Measurements from ENCODE around the gene TSPAN9.

TSPAN9 gene

DNA sequence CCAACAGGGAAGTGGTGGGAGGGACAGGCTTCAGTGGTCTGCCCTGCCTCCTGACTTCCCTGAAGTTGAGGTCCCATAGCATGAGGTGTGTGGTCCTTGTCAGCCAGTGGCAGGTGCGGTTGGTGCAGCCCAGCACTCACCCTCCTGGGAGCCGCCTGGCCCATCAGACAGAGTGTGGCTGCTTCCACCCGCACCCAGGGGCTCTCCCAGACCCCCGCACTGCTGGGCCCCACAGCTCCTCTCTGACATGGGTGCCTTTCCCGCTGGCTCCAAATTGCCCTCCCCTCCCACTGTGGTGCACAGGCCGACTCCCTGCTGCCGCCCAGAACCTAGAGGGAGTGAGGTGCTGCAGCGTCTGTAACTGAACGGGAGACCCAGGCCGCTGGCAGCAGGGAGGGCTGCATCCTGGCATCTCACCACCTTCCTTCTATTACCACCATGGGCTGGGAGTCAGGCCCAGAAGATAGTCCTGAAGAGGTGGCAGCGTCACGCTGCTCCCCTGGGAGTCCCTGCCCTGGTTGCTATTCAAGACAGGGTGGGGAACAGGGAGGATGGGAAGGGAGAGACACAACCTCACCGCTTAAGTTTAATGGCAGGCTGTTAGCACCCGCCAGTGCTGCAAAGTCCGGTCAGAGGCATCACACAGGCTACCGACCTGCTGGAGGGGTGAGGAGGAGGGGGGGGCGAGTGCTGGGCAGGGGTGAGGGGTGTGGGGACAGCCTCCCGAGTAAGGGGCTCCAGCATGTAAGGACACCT lies 233.3 kb downstream of the TSPAN9 start:
- 88 to 90% methylated on average over 18 of the region's 18 CpGs for WGBS, 2 experiments
- no peaks in the 10 kb centered on the region for H3K4me1 ChIP-seq (ENCODE audit: control insufficient read depth, insufficient read depth, low read length)
- H3K4me3 ChIP-seq (ENCODE audit: insufficient read depth, low read depth, low read length): no peak overlapping the region
- H3K36me3 ChIP-seq (ENCODE audit: control insufficient read depth, insufficient read depth, low read length): no peaks in the 10 kb centered on the region
- no peak overlapping the region for H3K27ac ChIP-seq (ENCODE audit: insufficient read depth, low read depth, low read length, poor library complexity, severe bottlenecking)
- H3K27me3 ChIP-seq (ENCODE audit: control insufficient read depth, insufficient read depth, low read length, poor library complexity, severe bottlenecking): no peaks in the 10 kb centered on the region
- H3K9me3 ChIP-seq (ENCODE audit: control insufficient read depth, low read length): no peaks in the 10 kb centered on the region

DNA sequence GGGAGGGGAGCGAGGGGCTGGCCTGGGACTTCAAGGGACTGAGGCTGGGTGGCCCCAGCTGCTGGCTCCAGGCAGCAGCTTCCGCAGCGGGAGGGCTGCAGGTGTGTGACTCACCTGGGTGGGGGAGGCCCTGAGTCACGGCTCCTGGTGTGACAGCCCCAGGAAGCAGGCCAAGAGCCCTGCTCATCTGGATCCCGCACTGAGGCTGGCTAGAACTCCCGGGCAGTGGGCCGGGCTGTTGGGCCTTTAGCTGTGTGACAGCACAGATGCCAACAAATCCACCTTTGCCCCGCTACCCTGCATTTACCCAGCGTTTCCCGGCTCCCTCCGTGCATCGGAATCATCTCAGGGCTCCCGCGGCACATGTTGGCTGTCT lies 233.8 kb downstream of the TSPAN9 start:
- Histone ChIP-seq H3K9me3 (ENCODE audit: control insufficient read depth, low read length) (no peaks in the 10 kb centered on the region), H3K27me3 (ENCODE audit: control insufficient read depth, insufficient read depth, low read length, poor library complexity, severe bottlenecking) (no peaks in the 10 kb centered on the region), H3K4me1 (ENCODE audit: control insufficient read depth, insufficient read depth, low read length) (no peaks in the 10 kb centered on the region), H3K36me3 (ENCODE audit: control insufficient read depth, insufficient read depth, low read length) (no peaks in the 10 kb centered on the region), H3K27ac (ENCODE audit: insufficient read depth, low read depth, low read length, poor library complexity, severe bottlenecking) (no peak overlapping the region), H3K4me3 (ENCODE audit: insufficient read depth, low read depth, low read length) (no peak overlapping the region)
- 89 to 90% methylated on average over 14 of the region's 14 CpGs for WGBS, 2 experiments

DNA sequence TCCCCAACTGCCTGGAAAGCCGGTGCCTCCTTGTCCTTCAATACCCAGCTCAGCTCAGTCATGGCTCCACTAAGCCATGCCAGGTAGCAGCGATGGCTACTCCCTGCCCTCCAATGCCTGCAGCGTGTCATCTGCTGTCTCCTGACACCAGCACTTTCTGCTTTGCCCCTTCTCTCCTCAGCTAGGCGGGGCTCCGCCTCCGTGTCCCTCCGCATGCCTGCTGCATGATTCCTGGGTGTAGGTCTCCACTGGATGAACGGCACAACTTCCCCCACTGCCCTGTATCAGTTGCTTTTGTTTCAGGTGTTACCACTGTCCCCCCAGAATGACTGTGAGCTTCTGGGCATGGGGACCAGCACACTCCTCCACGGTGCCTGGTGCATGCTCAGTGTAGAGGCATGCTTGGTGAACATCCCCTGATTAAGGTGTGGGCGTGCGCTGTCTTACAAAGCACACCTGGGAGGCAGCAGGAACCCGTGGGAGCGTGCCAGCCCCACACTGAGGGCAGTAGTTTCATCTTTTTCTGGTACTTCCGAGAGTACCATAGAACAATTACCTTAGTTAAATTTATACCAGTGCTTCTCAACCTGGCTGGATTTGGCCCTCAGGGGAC lies 234.4 kb downstream of the TSPAN9 start:
- H3K4me1 ChIP-seq (ENCODE audit: control insufficient read depth, insufficient read depth, low read length): no peaks in the 10 kb centered on the region
- H3K36me3 ChIP-seq (ENCODE audit: control insufficient read depth, insufficient read depth, low read length): no peaks in the 10 kb centered on the region
- WGBS, 2 experiments: 87% methylated on average over 14 of the region's 14 CpGs
- no peaks in the 10 kb centered on the region for H3K27me3 ChIP-seq (ENCODE audit: control insufficient read depth, insufficient read depth, low read length, poor library complexity, severe bottlenecking)
- no peaks in the 10 kb centered on the region for H3K9me3 ChIP-seq (ENCODE audit: control insufficient read depth, low read length)
- no peak overlapping the region for H3K4me3 ChIP-seq (ENCODE audit: insufficient read depth, low read depth, low read length)
- H3K27ac ChIP-seq (ENCODE audit: insufficient read depth, low read depth, low read length, poor library complexity, severe bottlenecking): no peak overlapping the region

GRCh38 chr12:3313066-3313465 lies 235.9 kb downstream of the TSPAN9 start:
- H3K27ac ChIP-seq (ENCODE audit: insufficient read depth, low read depth, low read length, poor library complexity, severe bottlenecking): no peak overlapping the region
- no peaks in the 10 kb centered on the region for H3K36me3 ChIP-seq (ENCODE audit: control insufficient read depth, insufficient read depth, low read length)
- H3K4me1 ChIP-seq (ENCODE audit: control insufficient read depth, insufficient read depth, low read length): no peaks in the 10 kb centered on the region
- H3K27me3 ChIP-seq (ENCODE audit: control insufficient read depth, insufficient read depth, low read length, poor library complexity, severe bottlenecking): no peaks in the 10 kb centered on the region
- no peaks in the 10 kb centered on the region for H3K9me3 ChIP-seq (ENCODE audit: control insufficient read depth, low read length)
- H3K4me3 ChIP-seq (ENCODE audit: insufficient read depth, low read depth, low read length): no peak overlapping the region
- 84 to 86% methylated on average over 13 of the region's 13 CpGs for WGBS, 2 experiments

GRCh38 chr12:3313675-3314663 lies 236.8 kb downstream of the TSPAN9 start:
- Histone ChIP-seq H3K4me3 (ENCODE audit: insufficient read depth, low read depth, low read length) (no peak overlapping the region), H3K36me3 (ENCODE audit: control insufficient read depth, insufficient read depth, low read length) (no peaks in the 10 kb centered on the region), H3K27ac (ENCODE audit: insufficient read depth, low read depth, low read length, poor library complexity, severe bottlenecking) (no peak overlapping the region), H3K4me1 (ENCODE audit: control insufficient read depth, insufficient read depth, low read length) (no peaks in the 10 kb centered on the region), H3K27me3 (ENCODE audit: control insufficient read depth, insufficient read depth, low read length, poor library complexity, severe bottlenecking) (no peaks in the 10 kb centered on the region), H3K9me3 (ENCODE audit: control insufficient read depth, low read length) (no peaks in the 10 kb centered on the region)
- WGBS, 2 experiments: 67 to 68% methylated on average over 13 of the region's 13 CpGs

- 81 to 83% methylated on average over 11 of the region's 11 CpGs for WGBS, 2 experiments
- Histone ChIP-seq H3K27ac (ENCODE audit: insufficient read depth, low read depth, low read length, poor library complexity, severe bottlenecking) (no peak overlapping the region), H3K36me3 (ENCODE audit: control insufficient read depth, insufficient read depth, low read length) (no peaks in the 10 kb centered on the region), H3K9me3 (ENCODE audit: control insufficient read depth, low read length) (no peaks in the 10 kb centered on the region), H3K4me3 (ENCODE audit: insufficient read depth, low read depth, low read length) (no peak overlapping the region), H3K4me1 (ENCODE audit: control insufficient read depth, insufficient read depth, low read length) (no peaks in the 10 kb centered on the region), H3K27me3 (ENCODE audit: control insufficient read depth, insufficient read depth, low read length, poor library complexity, severe bottlenecking) (no peaks in the 10 kb centered on the region)
These were observed 238.1 kb downstream of the TSPAN9 start for GRCh38 chr12:3315201-3315661.

DNA sequence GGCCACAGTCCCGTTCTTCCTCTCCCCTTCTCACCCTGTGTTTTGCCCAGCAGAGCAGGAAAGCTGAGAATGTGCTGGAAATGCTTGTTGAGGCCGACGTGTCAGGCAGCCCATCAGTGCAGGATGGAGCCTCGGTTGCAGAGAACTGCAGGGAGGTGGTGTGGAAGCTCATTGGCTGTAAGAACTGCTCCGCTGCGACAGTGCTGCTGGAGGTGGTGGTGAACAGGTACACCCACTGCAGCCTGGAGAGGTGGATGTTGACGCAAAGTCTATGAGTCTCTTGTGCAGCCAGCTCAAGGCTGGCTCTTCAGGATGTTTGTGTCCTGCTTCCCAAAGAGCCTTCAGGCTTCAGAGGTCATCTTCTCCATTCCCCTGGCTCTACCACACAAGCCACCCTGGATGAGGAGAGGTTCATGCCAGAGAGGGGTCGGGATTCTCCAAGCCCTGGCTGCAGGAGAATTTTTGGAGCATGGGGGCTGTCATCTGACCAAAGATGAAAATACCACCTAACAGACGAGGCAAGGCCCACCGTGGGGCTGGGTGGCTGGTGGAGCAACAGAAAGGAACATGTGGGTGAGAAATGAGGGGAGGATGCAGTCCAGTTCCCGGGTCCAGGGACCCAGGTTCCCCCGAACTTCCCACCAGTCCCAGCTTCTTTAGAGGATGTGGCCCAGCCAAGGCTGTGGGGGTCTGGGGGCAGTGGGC lies 239.7 kb downstream of the TSPAN9 start:
- WGBS, 2 experiments: 92 to 95% methylated on average over 12 of the region's 12 CpGs
- no peak overlapping the region for H3K4me3 ChIP-seq (ENCODE audit: insufficient read depth, low read depth, low read length)

GRCh38 chr12:3317481-3317815 lies 240.3 kb downstream of the TSPAN9 start:
- no peaks in the 10 kb centered on the region for H3K4me1 ChIP-seq (ENCODE audit: control insufficient read depth, insufficient read depth, low read length)
- 87 to 93% methylated on average over 4 of the region's 4 CpGs for WGBS, 2 experiments
- no peaks in the 10 kb centered on the region for H3K36me3 ChIP-seq (ENCODE audit: control insufficient read depth, insufficient read depth, low read length)
- H3K9me3 ChIP-seq (ENCODE audit: control insufficient read depth, low read length): no peaks in the 10 kb centered on the region
- H3K4me3 ChIP-seq (ENCODE audit: insufficient read depth, low read depth, low read length): no peak overlapping the region
- H3K27ac ChIP-seq (ENCODE audit: insufficient read depth, low read depth, low read length, poor library complexity, severe bottlenecking): no peak overlapping the region
- no peaks in the 10 kb centered on the region for H3K27me3 ChIP-seq (ENCODE audit: control insufficient read depth, insufficient read depth, low read length, poor library complexity, severe bottlenecking)

More for the DNA sequence above, 239.7 kb downstream of the TSPAN9 start:
- Histone ChIP-seq H3K9me3 (ENCODE audit: control insufficient read depth, low read length) (no peaks in the 10 kb centered on the region), H3K27me3 (ENCODE audit: control insufficient read depth, insufficient read depth, low read length, poor library complexity, severe bottlenecking) (no peaks in the 10 kb centered on the region), H3K36me3 (ENCODE audit: control insufficient read depth, insufficient read depth, low read length) (no peaks in the 10 kb centered on the region), H3K4me1 (ENCODE audit: control insufficient read depth, insufficient read depth, low read length) (no peaks in the 10 kb centered on the region), H3K27ac (ENCODE audit: insufficient read depth, low read depth, low read length, poor library complexity, severe bottlenecking) (no peak overlapping the region)

GRCh38 chr12:3317841-3318501 lies 240.8 kb downstream of the TSPAN9 start:
- Histone ChIP-seq H3K27ac (ENCODE audit: insufficient read depth, low read depth, low read length, poor library complexity, severe bottlenecking) (no peak overlapping the region), H3K36me3 (ENCODE audit: control insufficient read depth, insufficient read depth, low read length) (no peaks in the 10 kb centered on the region), H3K9me3 (ENCODE audit: control insufficient read depth, low read length) (no peaks in the 10 kb centered on the region), H3K4me3 (ENCODE audit: insufficient read depth, low read depth, low read length) (no peak overlapping the region), H3K4me1 (ENCODE audit: control insufficient read depth, insufficient read depth, low read length) (no peaks in the 10 kb centered on the region), H3K27me3 (ENCODE audit: control insufficient read depth, insufficient read depth, low read length, poor library complexity, severe bottlenecking) (no peaks in the 10 kb centered on the region)
- WGBS, 2 experiments: 94 to 96% methylated on average over 13 of the region's 13 CpGs

All from ectodermal cell (in vitro differentiated cells).